GM18870 (cell line): ENCODE measurements around the gene INTS2.
"Not testable (repeated sequence)": the region's sequence is repeated elsewhere in the genome, so short reads cannot be mapped to it uniquely, and the experiment has no call there.

Source experiments
- ATAC-seq: cut with Tn5 transposase; IDR thresholded peaks from one replicate; pipeline ENCODE4 v1.9.1; 2021; ENCODE audit warnings: moderate library complexity; ENCODE audit not compliant: unreplicated experiment

INTS2 gene

GRCh38 chr17:61894310-61894709, 33.5 kb downstream of the INTS2 start:
- ATAC-seq, result not testable (repeated sequence)

GRCh38 chr17:61887733-61888132, 40.0 kb downstream of the INTS2 start:
- ATAC-seq, result not testable (repeated sequence)

DNA sequence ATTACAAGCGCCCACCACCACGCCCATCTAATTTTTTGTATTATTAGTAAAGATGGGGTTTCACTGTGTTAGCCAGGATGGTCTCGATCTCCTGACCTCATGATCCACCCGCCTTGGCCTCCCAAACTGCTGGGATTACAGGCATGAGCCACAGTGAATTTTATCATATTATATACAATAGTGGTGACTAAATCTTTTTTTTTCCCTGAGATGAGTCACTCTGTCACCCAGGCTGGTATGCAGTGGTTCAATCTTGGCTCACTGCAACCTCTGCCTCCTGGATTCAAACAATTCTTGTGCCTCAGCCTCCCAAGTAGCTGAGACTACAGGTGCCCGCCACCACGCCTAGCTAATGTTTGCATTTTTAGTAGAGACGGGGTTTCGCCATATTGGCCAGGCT, 41.9 kb downstream of the INTS2 start:
- ATAC-seq, result not testable (repeated sequence)

DNA sequence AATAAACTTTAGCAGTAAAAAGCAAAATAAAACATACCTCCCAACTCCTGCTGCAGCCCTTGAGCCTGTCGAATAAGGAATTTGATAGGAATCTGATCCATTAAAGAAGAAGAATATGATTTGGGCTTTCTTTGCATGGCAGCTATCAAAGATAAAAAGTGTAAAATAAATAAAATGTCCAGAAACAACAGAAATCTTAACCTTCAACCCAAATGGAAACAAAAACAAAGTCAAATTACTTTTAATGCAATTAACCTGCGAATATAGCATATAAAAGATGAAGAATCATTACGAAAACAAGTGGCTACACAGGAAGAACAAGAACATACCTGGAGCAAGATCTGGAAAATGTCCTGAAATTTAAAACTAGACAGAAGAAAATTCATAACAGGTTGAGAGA, 42.9 kb downstream of the INTS2 start:
- no peak for ATAC-seq

DNA sequence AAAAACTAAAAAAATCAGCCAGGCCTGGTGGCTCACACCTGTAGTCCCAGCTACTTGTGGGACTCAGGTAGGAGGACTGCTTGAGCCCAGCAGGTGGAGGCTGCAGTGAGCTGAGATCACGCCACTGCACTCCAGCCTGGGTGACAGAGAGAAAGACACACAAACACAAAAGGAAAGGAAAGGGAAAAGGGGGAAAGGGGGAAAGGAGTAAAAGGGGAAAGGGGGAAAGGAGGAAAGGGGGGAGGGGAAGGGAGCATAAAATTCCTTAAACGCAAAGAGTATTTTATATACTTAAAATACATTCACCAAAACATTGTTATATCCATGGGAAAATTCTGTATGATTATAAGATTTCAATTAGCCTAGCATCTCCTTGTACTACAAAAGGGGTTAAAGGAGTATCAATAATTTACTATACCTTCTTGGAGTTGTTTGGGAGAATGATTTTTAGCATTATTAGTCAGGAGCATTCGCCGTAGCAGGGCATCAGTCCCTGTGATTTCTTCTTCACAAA, 47.1 kb downstream of the INTS2 start:
- ATAC-seq, result no peak

DNA sequence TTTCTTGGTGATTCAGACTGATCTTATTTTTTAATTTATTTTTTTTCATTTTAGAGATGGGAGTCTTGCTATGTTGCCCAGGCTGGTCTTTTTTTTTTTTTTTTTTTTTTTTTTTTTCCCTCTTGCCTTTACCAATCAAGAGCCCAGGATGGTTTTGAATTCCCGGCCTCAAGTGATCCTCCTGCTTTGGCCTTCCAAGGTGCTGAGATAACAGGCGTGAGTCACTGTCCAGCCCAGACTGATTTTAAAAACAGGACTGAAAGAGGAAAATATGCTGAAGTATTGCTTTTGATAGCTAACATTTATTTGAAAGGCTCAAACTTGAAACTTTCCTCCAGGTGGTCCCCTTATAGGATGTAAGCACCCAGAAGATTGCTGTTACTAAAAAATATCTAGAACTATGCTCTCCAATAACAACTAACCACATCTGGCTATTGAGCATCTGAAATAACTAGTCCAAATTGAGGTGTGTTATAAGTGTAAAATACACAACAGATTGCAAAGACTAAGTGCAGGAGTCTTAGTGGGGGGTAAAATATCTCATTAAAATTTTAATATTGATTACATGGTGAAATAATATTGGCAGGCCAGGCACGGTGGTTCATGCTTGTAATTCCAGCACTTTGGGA, 48.7 kb downstream of the INTS2 start:
- ATAC-seq, result no peak

DNA sequence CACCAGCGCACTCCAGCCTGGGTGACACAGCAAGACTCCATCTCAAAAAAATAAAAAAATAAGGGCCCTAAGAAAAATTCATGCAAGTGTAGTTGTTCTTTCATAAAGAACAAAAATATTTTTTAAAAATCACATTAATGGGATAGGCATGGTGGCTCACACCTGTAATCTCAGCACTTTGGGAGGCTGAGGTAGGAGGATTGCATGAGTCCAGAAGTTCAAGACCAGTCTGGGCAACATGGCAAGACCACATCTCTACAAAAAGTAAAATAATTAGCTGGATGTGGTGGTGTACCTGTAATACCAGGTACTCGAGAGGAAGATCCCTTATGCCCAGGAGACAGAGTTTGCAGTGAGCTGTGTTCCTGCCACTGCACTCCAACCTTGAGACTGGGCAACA, 49.3 kb downstream of the INTS2 start:
- ATAC-seq, result no peak

DNA sequence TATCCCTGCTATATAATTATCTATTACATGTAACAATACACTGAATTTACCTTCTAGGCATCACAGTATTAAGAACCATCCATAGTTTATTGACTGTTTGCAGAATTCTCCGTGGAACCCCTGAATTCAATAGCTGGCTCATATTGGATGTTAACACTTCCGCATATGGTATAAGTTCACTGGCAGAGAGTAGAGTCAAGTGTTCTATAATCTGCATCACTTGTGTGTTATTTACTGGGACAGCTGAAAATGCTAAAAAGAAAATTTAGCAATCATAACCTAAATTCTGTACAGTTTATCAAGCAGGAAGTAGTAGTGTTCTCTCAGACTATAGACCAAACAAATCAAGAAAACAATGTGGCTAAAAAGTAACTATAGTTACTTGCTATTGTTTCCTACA, 49.9 kb downstream of the INTS2 start:
- ATAC-seq, result no peak

DNA sequence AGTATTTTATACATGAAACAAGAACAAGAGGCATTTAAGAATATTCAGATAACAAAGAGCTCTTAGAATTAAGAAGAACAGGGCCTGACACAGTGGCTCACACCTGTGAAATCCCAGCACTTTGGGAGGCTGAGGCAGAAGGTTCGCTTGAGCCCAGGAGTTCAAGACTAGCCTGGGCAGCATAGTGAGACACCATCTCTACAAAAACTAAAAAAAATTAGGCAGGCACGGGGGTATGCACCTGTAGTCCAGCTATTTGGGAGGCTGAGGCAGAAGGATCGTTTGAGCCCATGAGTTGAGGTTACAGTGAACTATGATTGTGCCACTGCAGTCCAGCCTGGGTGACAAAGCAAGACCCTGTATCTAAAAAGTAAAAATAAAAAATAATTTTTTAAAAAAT, 52.0 kb downstream of the INTS2 start:
- ATAC-seq, result no peak

DNA sequence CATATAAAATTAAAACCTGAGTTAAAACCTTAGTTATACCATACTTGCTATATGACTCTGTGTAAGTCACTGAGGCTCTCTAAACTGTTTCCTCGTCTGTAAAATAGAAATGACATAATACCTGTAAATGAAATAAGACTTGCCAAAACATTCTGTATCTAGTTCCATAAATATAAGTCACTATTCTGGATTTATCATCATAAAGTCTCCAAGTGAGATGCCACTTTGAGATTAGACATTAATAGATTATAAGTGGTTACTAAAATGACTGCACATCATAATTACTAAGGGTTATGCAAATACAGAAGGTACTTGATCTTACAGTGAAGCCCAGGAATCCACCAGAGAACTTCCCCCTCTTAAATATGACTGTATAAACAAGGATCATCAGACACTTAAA, 52.5 kb downstream of the INTS2 start:
- ATAC-seq, result no peak

GRCh38 chr17:61874075-61874474, 53.7 kb downstream of the INTS2 start:
- no peak for ATAC-seq

GRCh38 chr17:61872099-61872498, 55.7 kb downstream of the INTS2 start:
- no peak for ATAC-seq

DNA sequence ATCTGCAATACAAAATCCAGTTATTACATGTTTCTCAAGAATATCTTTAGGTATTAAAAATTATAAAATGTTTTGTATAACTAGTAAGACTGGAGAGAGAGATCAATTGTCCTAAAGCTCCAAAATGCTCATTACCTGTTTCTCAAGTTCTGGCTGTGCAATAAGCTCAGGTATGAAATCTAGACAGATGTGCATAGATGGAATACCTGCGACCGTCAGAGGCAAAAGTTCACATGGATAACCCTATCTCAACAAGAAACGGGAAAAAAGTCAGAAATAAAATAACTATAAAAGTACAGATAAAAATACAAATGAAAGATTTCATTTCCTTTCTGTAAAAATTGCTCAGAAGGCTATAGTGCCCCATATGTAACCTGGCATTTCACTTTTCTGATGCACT, 58.6 kb downstream of the INTS2 start:
- ATAC-seq, result no peak

GRCh38 chr17:61868074-61868473, 59.7 kb downstream of the INTS2 start:
- ATAC-seq, result no peak

DNA sequence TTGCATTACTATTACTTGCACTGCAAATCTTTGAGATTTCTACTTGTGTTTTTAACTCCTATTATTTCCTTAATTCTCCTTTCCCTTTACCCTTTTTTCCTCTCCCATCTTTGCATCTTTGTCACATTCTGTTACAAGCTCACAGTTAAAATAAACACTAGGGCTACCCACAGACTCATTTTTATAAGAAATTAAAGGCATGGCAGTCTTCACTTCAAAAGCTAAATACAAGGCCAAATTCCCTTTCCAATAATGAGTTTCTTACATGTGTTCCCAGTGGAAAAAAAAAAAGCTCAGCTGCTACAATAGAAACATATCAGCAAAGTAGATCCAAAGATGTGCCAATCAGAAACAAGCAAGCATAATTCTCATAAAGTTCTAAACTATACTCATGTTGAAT, 60.7 kb downstream of the INTS2 start:
- ATAC-seq, result no peak

DNA sequence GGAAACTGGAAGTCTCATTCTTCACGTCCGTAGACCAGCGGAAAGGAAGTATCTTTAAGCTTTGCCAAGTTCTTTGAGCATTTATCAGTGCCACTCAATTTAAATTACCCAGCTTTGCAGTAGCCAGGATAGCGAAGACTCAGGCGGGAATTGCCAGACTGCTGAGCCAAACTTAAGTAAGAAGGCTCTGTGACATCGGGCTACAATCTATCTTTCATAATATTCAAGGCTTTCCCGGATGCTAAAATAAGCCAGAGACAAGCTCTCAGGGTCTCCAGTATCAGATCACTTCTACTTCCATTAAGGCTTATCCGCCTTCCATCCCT, 64.0 kb downstream of the INTS2 start:
- peak; percentile 32 for ATAC-seq

GRCh38 chr17:61862975-61863800, 64.6 kb downstream of the INTS2 start, which contains the start of gene BRIP1:
TSS of gene BRIP1 (minus strand) at chr17:61863528. CDS start at chr17:61861539, 1,989 bp downstream.
- peak; percentile 70 for ATAC-seq

DNA sequence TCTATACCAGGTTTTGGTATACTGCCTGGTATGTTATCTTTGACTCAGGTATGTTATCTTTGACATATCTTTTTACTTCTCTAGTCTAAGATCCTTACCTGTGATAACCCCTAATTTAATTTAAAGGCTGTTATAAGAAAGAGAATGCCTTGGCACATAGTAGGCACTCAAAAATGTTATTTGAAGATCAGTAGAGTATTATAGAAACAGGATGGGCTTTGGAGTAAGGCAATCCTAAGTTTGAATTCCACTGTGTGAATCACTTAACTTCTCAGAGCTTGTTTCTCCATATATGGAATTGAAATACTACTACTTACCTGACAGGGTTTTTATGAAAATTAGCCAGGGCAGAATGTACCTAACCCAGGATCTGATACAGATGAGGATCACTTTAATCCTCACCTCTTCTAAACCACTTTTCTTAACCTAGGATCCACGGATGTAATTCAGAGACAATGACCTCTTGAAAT, 65.6 kb downstream of the INTS2 start:
- no peak for ATAC-seq

- ATAC-seq, result not testable (repeated sequence)
Observed at GRCh38 chr17:61860397-61860796, 67.4 kb downstream of the INTS2 start.

DNA sequence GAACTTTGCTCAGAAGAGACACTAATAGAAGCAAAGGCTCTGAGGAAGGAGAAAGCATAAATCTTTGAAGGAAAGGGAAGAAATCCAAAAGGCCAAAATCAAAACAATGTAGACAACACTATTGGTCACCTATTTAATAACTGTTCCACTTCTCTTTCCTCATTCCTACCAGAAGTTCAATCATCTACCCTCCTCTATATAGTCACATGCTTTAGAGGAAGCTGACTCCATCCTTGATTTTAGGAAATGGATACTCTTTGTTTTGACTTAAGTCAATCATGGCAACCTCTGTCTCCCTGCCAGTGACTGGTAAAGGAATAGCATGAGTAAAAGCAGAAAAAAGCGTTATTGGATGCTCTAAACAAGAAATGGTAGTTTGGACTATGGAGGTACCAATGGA, 71.7 kb downstream of the INTS2 start:
- ATAC-seq, result no peak

GRCh38 chr17:61852857-61853256, 74.9 kb downstream of the INTS2 start:
- ATAC-seq, result no peak

DNA sequence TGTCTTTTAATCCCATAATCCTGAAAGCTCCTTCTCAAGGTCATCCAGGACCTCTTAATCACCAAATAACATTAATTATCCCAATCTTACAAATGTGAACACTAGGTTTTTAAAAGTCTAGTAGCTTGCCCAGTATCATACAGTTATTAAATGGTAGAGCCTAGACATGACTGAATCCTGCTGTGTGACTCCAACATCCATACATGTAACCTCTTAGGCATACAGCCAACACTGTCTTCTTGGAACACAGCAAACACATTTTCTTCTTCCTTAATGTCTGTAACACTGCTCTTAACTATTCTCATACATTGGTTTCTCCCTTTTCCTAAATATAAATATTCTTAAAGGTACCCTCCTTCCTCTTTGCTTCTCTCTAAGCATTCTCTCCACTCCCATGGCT, 78.1 kb downstream of the INTS2 start:
- no peak for ATAC-seq
